Measurements from ENCODE around the gene PIGQ.
A peak's percentile ranks its signal among the peaks of the same experiment; 100 is the strongest.

The PIGQ gene

DNA sequence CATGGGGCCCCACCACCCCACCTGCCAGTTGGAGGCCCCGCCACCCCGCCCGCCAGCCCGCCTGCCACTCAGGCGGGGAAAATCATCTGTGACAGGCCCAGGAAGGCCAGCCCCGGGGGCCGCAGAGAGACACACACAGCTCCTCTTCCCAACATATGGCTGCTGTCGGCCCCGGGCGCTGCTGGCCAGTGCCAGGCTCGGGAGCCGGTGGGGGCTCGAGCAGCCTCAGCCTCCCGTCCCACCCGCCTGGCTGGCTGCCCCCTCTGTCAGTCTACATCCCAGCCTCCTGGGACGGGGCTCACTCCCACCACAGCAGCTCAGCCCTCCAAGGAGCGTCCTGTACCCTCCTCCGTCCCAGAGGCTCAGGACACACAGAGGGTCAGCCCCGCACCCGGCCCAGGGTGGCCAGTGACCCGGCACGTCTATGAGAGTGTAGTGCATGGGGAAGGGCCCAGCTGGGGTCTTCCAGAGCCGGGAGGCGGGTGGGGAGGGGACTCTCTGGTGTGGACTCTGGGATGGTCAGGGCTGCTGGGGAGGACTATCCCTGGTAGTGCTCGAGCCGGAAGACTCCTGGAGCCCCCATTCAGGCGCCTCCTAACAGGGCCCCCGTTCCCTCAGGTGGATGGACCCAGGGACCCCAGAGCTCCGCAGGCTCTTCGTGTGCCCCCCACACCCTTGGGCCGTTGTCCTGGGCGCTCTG is 13.1 kb upstream of the PIGQ start:
- no peak for DNase-seq

DNA sequence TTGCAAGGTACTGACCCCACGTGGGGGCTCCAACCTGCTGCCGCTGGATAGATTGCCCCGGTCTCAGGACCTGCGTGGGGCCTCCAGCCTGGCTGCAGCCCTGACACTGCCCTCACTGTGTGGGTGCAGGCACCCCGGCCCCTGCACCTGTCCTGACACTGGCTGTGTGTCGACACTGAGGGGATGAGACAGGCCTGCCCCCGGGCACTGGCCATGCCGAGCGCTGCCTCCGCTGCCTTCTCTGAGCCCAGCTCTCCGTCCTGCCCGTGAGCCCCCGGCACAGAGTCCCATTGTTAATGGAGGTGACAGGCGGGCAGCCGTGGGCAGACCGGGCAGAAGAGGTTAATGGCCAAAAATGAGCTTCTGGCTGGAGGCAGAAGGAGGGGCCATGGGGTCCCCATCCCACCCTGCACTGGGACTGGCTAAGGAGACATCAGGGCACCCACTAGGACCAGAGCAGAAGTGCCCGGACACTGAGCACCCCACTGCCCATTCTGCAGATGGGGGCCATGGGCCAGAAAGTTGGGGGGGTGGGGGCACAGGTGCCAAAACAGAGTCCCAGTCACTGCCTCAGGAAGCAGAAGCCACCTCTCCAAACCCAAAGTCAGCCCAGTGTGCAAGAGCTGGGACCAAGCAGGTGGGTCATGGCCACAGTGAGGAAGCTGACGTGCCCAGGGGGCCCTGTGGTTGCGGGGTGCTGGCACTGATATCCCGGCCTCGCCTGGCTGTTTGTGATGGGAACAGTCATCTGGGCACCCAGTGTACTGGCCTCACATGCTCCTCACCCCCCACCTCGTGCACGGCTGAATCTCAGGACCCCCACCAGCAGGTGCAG is 12.1 kb upstream of the PIGQ start:
- DNase-seq: no peak

DNA sequence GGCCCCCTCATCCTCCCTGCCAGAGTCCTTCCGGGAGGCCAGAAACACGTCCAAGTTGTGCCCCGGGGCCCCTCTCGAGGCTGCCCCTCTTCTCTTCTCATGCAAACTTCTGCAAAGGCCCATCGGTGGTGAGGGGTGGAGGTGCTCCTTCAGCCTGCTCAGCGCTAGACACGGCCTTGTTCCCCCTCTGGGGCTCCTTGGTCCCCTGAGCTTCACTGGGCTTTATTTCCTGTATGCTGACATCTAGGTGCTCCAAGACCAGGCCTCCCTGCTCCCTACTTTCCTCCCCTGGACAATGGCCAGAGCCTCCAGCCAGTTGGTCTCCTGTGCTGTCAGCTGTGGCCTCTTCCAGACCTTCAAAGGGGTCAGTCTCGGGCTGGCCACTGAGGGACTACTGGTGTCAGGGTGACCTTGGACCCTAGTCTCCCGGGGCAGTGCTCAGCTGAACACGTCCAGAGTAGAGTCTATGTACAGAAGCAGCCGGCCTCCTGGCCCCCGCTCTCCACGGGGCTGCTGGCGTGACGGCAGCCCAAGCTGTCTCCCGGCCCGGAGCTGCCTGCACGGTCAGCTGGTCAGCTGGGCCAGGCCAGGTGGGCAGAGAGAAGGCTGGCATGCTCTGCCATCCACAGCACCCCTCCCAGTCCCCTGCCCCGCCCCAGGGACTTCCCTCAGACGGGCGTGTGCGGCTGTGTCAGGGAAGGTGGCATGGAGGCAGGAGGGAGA is 11.3 kb upstream of the PIGQ start:
- no peak for DNase-seq

DNA sequence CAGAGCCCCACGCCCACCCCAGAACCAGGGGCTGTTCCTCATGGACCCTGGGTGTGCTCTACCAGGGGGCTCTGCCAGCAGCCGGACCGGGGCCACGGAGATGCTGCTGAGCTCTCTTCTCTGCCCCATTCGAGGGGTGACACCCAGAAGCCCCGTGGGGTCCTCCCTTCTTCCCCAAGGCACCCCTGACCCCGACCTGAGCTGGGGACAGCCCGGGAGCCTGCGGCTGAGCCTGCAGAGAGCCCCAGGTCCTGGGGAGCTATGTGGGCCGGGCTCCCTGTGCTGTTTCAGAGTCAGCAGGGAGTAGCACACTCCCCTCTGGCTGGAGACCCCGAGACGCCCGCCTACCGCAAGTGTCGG is 10.8 kb upstream of the PIGQ start:
- no peak for DNase-seq

DNA sequence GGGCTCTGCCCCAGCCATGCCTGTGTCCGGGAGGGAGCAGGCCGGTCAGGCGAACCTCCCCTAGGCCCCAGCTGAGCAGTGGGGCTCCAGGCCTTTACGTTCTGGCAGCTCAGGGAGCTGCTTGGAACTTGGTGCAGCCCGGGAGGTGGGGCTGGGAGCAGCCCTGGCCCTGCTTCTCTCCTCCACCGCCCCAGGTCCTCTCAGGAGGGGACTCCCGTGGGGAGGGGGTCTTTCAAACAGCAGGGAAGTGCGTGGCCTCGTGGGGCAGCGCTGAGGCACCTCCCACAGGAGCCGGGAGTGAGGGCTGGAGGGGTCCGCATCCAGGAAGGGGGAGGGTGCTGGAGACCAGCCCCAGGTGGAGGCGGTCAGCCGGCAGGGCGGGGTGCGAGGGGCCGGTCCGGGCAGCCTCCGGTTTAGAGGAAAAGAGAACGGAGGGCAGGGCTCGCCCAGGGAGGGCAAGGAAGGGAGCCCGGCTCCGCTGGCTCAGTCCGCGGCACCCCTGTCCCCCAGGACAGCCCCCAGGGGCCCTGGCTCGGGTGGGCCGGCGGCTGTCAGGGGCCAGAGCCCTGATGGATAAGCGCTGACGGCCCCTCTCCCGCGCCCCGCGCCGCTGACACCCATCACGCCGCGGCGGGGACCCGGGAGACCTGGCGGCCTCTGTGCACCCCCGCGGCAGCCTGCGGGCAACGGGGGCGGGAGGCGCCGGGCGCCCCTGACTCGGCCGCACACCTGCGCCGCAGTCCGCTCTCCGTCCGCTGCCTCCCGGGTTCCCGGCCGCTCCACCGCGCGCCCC is 10.2 kb upstream of the PIGQ start:
- no peak for DNase-seq

DNA sequence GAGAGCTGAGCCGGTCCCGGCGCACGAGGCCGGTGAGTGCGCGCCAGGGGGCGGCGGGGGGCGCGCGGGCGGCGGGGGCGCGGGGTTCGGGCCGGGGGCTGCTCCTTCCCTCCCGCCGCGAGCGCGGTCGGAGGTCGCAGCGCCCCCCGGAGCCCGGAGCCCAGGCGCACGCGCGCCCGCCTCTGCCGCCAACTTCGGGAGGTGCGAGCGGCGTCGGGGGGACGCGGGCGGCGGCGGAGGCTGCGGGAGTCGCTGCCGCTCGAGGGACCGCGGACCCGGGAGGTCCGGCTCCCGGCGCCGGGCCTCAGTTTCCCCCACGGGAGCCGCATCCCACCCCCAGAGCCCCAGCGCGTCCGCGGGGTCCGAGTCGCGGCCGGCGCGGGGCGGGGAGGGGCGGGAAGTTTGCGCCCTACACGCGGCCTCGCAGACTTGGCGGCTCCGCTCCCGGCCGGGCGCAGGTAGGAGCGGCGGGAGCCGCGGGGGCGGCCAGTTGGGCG is 9.5 kb upstream of the PIGQ start, which contains the start of gene PRR35:
Gene PRR35 (plus strand): TSS at position 191 of the 497 bp plus-strand sequence. CDS start 2,901 bp downstream, outside the sequence.
- DNase-seq: no peak

DNA sequence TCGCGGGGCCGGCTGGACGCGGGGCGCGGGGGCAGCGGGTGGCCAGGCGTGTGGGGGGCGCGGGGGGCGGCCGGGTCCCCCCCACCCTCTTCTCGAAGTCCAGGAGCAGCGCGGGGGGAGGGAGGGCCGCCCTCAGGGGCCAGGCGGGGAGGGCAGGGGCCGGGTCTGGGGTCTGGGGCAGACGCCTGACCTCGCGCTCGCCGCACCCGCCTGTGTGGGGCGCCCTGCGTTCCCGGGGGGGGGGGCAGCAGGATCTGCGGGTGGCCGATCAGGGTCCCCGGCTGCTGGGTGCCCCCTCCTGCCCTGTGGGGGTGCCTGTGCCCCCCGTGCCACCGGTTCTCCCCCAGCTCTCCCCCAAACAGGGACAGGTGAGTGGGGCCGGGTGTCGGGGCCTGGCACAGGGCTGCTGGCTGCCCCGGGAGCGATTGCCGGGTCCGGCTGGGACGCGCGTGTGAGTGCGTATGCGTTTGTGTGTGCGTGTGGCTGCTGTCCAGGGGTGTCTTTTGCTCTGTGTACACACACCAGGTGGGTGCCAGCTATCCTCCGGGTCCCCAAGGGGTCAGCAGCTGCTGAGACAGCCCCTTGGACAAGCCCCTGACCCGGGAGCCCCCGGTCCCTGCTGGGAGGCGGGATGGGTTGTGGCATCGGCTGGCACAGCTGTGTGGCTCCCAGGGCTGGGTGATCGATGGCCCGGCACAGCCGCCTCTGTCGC is 8.9 kb upstream of the PIGQ start:
- no peak for DNase-seq

DNA sequence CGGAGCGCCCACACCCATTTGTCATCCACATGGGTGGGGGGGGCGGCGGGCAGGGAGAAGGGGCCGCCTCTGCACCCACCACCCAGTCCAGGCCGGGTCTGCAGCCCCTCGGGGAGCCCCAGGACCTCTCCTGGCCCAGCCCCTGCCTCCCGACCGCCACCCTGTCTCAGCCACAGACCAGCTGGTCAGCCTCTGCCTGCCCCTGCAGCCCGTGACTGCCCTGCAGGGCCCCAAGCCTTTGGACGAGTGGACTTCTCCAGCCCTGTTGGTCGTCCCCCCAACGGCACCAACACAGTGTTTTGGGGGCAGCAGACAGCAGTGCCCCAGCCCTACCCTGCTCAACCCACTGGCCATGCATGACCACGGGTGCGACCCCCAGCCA is 8.4 kb upstream of the PIGQ start:
- DNase-seq: no peak

DNA sequence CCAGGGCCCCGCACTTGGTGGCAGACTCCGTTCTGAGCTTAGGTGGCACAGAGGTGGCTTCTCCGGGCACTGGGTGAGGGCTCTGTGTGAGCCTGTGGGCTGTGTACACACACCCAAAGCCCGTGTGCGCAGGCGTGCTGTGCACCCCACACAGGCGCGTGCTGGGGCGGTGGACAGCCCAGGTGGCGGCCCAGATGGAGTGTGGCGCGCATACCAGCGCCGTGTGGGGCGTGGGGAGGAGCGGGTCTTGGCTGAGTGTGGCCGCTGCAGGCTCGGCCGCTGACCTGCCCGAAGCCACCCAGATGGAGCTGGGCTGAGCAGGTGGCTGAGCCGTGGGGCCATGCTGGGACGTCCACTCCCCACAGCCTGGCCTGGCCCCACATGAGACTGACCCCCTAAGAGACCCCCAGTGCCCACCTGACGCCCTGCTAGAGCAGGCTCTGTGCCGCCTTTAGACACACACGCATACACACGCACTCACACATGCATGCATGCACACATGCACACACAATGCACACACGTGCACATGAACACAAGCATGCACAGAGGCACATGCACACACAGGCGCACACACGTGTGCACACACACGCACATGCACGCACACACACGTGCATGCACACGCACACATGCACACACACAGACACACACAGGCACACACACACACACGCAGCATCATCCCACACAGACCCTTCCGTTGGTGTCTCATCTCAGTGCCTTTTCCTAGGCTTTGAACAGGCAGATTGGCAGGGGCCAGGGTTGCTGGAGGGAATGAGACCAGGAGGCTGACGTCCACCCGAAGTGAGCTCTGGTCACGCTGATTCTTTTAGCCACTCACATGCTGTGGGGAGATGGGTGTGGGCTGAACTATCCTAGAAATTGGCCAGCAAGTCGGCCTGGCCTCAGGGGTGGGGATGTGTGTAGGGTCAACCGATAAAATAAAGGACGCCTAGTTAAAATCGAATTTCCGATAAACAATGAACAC is 7.5 kb upstream of the PIGQ start:
- DNase-seq: no peak

DNA sequence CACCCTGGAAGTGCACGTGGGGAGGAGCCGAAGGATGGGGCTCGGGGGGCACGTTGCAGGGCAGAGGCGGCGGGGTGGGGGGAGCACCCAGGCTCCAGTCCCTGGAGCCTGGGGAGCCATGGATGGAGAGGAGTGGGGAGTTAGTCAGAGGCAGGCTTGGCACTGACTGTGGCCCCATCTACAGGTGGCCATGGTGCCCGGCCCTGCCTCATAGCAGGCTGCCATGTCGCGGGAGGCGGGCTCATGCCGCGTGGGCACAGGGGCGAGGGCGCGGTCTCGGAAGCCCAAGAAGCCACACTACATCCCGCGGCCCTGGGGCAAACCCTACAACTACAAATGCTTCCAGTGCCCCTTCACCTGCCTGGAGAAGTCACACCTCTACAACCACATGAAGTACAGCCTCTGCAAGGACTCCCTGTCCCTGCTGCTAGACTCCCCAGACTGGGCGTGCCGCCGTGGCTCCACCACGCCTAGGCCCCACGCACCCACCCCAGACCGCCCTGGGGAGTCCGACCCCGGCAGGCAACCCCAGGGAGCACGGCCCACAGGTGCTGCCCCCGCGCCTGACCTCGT is 6.6 kb upstream of the PIGQ start:
- no peak for DNase-seq

DNA sequence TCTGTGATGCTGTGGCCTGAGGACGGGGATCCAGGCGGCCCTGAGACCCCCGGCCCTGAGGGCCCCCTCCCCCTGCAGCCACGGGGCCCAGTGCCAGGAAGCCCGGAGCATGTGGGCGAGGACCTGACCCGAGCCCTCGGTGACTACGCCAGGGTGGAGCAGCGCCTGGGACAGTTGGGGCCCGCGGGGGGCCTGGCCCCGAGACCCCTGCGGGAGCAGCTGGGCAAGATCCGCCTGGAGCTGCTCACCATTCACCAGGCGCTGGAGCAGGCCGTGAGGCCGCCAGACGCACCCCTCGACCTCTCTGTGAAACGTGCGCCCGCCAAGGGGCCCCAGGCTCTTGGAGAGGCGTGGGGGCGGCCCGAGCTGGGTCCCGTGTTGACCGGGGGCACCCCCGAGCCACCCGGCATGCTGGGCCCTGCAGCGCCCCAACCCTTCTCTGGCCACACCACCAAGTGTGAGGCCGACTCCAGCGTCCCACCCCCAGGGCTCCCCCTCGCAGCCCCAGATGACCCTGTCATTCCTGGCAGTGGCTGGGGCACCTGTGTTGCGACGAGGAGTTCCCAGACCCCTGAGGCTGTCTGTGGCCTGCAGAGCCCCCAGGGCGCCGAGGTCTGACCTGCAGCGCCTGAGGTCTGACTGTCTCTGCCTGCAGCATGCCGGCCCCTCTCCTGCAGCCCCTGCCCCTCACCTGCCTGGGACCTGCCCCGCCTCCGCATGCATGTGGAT is 4.9 kb upstream of the PIGQ start:
- no peak for DNase-seq

DNA sequence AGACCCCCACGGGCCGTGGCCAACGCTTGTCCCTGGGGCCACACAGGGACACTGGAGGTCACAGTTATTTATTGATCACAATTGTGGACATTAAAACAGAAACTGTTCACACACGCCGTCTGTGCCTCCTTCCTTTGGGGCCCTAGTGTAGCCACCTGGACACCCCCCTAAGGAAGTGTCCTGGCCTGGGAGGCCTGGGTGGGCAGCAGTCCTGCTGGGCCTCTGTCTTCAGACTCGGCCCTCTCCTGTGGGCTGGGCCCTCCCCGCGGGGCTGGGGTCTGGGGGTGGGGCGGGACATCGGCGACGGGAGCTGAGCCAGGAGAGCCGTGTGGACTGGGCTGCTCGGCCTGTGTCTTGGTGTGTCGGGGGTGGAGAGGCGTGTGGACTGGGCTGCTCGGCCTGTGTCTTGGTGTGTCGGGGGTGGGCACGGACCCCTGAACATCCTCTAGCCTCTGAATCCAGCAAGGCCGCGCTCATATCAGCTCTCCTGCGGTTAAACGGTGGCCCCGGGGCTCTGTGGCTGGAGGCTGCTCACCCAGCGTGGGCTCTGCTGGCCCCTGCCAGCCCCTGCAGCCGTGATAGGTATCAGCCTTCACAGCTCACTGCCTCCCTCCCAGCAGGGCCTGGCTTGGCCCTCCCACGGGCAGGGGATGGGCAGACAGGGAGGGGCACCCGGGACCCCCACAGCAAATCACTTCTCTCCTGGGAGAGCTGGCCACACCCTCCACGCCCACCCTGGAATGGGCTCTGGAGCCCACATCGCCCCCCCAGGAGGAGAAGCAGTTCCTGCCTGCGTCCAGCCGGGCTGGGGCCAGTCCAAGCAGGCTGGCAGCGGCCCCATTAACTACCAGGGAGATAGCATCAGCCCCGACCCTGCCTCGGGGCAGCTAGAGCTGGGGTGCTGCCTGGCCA is 4.1 kb upstream of the PIGQ start:
- no peak for DNase-seq

DNA sequence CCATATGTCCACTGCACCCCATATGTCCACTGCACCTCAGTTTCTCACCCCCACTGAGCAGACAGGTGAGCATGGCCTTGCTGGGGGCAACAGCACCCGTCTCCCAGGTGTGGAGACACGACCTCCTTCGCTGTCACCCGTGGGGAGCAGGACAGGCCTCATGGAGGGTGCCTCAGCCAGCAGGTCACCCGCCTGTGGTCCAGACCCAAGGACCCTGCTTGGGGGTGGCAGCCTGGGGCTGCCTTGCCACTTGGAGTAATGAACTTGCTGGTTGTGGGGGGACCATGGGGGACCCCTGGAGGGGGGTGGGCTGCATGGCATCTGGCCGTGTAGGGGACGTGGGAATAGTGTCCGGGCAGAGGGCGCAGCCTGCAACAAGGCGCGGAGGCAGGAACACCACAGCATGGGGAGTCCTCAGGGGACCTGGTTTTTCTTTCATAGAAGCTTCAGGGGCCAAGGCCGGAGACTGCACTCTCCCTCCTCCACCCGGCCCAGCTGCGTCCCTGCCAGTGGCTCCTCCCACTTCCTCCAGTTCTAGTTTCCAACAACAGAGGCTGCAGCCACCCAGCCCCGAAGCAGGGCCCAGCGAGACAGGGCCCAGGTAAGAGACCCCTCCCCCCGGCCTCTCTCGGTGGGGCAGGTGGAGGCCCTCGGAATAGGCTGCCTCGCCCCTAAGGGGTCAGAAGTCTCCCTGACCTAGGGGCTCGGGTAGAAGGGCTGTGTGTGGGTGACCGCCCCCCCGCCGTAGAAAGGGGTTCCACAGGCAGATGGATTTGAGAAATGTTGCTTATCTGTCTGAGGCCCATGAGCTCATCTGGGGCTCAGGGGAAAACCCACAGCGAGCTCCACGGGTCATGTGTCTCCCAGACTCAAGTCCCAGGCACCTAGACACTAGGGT is 3.0 kb upstream of the PIGQ start, which contains the start of gene NHLRC4:
Gene NHLRC4 (plus strand): TSS at position 531 of the 898 bp plus-strand sequence. CDS start 1,043 bp downstream, outside the sequence.
- DNase-seq: peak; percentile 47 to 61

DNA sequence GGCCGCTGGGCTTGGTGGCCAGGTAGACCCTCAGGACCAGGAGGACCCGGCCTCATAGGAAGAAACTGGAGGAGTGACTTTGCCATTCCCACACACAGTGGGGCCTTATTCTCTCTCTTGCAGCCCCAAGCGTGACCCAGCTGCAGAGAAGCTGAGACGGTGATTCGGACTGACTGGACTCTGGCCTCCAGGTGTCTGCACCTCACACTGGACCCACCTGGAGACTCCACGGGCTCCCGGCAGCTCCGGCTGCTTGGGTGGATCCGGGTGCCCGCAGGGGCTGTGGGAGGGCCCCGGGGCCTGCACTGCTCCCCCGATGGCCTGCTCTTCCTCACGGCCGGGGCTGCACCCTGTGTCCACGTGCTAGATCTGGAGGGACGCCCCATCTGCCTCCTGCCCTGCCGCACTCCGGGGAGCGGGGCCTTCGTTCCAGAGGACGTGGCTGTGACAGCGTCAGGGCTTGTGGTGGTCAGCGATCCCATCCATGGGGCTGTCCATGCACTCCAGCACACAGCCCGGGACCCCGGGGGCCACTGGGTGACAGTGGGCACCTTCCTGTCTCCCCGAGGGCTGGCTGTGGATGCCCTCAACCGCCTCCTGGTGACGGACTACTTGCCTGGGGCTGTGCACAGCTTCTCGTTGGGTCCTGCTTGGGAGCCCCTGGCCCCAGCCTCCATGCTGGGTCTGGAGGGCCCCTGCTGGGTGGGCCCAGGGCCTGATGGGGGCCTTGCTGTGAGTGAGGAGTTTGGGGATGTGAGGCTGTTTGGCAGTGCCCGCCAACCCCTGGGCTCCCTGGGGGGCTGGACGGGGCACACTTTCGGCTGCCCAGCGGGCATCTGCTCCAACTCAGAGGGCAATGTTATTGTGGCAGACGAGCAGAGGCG is 2.2 kb upstream of the PIGQ start:
- DNase-seq: no peak

DNA sequence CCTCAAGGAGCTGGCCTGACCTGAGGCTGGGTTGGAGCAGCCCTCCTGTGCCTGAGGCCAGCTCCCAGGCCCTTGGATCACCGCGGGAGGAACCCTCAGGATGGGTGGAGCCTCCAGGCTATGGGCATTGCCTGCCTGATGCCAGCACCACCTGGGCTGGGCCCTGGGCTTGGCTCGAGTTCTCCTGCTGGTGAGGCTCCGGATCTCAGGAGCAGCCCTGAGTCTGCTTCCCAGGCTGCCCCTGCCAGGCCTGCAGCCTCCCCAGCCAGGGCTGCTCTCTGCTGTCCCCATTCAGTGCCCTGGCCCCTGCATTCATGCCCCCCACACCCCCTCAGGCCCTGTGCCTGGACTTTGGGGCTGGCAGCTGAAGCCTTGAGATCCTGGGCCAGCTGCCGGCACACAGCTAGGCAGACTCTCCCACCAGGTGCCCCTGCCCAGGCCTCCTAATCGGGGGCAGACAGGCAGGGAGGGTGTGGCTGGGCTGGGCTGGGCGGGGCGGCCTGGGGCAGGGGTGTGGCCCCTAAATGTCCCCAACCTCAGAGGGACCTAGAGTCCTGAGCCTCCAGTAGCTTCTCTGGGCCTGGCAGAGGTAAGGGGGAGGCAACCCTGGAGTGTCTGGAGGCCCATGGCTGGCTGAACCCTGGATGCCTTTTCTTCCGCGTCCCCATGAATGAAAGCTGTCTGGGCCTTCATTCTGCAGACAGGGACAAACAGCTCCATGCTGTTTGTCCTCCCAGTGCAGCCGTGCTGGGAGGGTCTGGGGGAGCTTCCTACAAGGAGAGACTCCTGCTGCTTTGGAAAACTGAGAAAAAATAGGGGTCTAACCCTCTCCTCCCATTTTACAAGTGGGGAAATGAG is 1.1 kb upstream of the PIGQ start:
- no peak for DNase-seq
